Dermis lymphatic vessel endothelial cell (primary cell): ENCODE data around the gene PKNOX2. TPM values are rescaled to one million over a fixed set of nuclear protein-coding genes. Genes with fewer than 3 reads are reported as not detected.

Experiments
- total RNA-seq: library from RNA; depleted of rRNA; stranded (reverse); fragments of >200 nt; gene quantifications from 2 replicates; pipeline ENCODE4 v1.2.1, GENCODE V29; 2014

The PKNOX2 gene, protein sequence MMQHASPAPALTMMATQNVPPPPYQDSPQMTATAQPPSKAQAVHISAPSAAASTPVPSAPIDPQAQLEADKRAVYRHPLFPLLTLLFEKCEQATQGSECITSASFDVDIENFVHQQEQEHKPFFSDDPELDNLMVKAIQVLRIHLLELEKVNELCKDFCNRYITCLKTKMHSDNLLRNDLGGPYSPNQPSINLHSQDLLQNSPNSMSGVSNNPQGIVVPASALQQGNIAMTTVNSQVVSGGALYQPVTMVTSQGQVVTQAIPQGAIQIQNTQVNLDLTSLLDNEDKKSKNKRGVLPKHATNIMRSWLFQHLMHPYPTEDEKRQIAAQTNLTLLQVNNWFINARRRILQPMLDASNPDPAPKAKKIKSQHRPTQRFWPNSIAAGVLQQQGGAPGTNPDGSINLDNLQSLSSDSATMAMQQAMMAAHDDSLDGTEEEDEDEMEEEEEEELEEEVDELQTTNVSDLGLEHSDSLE
- total RNA-seq: not detected in 2 replicates

DNA sequence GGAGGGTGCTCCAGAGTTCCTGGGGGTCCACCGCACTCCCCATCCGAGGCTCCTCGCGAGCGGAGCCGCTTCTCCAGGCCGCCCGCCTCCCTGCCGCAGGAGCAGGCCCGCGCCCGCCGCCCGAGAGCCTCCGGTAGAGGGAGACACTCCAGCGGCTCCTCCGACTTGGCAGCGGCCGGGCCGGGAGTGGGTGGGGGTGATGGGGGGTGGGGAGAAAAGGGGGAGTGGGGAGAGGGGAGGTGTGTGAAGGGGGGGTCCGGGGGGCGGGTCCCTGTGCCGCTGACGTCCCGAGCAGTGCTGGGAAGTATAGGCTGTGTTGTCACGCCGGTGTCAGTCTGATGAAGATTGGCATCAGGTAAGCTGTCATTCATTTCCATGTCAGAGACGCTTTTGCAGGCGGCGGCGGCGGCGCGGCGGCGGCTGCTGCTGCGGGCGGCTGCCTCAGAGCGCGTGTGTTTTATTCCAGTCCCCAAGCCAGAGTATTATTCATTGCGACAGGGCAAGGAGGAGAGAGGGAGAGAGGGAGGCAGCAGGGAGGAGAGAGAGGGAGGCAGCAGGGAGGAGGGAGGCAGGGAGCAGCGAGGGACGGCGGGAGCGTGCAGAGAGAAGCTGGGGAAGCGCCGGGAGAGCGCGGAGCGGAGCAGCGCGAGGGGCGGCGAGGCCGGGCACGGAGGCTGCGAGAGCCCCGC is at the start of gene PKNOX2:
TSS of gene PKNOX2 (plus strand) at position 330 of the 689 bp plus-strand sequence. CDS start 186,555 bp downstream, outside the sequence.

Other genes with a start within 250 kb of the PKNOX2 start
- gene HEPN1, start 245.5 kb upstream of the PKNOX2 start, total RNA-seq: not detected in 2 replicates
- gene HEPACAM, start 228.7 kb upstream of the PKNOX2 start, total RNA-seq: under 0.01 TPM in 2 replicates
- gene CCDC15, start 210.5 kb upstream of the PKNOX2 start, total RNA-seq: 0.76 and 1.5 TPM in 2 replicates
- 0.87 and 0.95 TPM in 2 replicates for gene SLC37A2, start 101.4 kb upstream of the PKNOX2 start, total RNA-seq
- gene TMEM218, start 53.1 kb upstream of the PKNOX2 start, total RNA-seq: 21.6 and 21.8 TPM in 2 replicates